ENCODE data around the gene PILRB.

- TF ChIP-seq ZNF274 (IDR thresholded peaks at IDR 0.05; ENCODE audit: low read depth, low read length), result no peak
- no peak for TF ChIP-seq YY1 (IDR thresholded peaks at IDR 0.05; ENCODE audit: insufficient read depth, insufficient read length)
- no peak for TF ChIP-seq SUZ12 (IDR thresholded peaks at IDR 0.05; ENCODE audit: extremely low read depth, insufficient read depth, insufficient read length)
These were observed at the start of gene PILRB for GRCh38 chr7:100358027-100358856.

Data from NT2/D1 (cell line).